ENCODE data around the gene PYROXD2. TPM values are rescaled to one million over a fixed set of nuclear protein-coding genes. Genes with fewer than 3 reads are reported as not detected.

The PYROXD2 gene
- total RNA-seq, 2 experiments from 2014 or later, result 8.5 to 9.8 TPM

GRCh38 chr10:98377001-98377400 lies 38.0 kb downstream of the PYROXD2 start:
- H3K9me3 Mint-ChIP-seq, result no peaks in the 10 kb centered on the region
- no peaks in the 10 kb centered on the region for H3K36me3 ChIP-seq (ENCODE audit: insufficient read depth, low read length)
- POLR2A ChIA-PET, result no interaction called here
- DNase-seq (no peak), ATAC-seq (ENCODE audit: poor library complexity) (no peak)
- peaks cover 5% of the 10 kb centered on the region for H3K36me3 Mint-ChIP-seq (ENCODE audit: low read depth)
- H3K4me3 Mint-ChIP-seq, result no peak overlapping the region
- TF ChIP-seq CTCF (IDR thresholded peaks at IDR 0.05), result no peak
- intact Hi-C loops (cut with DNase I, micrococcal nuclease), result no loop called here
- H3K9me3 ChIP-seq (ENCODE audit: control insufficient read depth in 1 of 2, insufficient read depth in 1 of 2, low read length in 2 of 2), result no peaks in the 10 kb centered on the region
- peaks cover 0 to 3% of the 10 kb centered on the region in 2 experiments for H3K27me3 ChIP-seq (ENCODE audit: control insufficient read depth in 1 of 2, insufficient read depth in 2 of 2, low read length in 2 of 2)
- CTCF ChIA-PET, result no interaction called here
- no peak overlapping the region for H3K27ac Mint-ChIP-seq
- no peaks in the 10 kb centered on the region for H3K4me1 ChIP-seq (ENCODE audit: insufficient read depth, low read length)
- peaks cover 9% of the 10 kb centered on the region for H3K27me3 Mint-ChIP-seq
- no peaks in the 10 kb centered on the region for H3K4me1 Mint-ChIP-seq (ENCODE audit: low read depth)
- no peak overlapping the region for H3K27ac ChIP-seq (ENCODE audit: low read depth in 1 of 2, low read length in 2 of 2)
- no peak overlapping the region for H3K4me3 ChIP-seq (ENCODE audit: low read length)

DNA sequence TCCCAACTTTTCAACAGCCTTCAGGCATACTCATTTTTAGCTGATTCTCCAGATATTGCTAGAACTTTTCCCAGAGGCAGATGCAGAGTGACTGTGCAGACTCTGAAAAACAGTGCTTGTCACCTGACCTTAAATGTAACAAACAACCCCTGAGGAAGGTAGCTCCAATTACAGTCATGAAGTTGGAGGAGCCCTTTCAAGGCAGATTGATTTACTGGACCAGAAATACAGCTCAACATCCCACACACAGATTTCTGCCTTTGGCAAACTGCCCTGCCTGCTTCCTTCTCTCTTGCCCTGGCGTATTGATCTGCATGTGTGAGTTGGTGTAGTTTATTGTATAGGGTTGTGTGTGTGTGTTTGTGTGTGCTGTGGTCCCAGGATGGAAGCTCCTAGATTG lies 38.5 kb downstream of the PYROXD2 start:
- Histone ChIP-seq H3K4me1 (ENCODE audit: insufficient read depth, low read length) (no peaks in the 10 kb centered on the region), H3K27ac (ENCODE audit: low read depth in 1 of 2, low read length in 2 of 2) (no peak overlapping the region), H3K4me3 (ENCODE audit: low read length) (no peak overlapping the region), H3K27me3 (ENCODE audit: control insufficient read depth in 1 of 2, insufficient read depth in 2 of 2, low read length in 2 of 2) (peaks cover 0 to 3% of the 10 kb centered on the region in 2 experiments), H3K36me3 (ENCODE audit: insufficient read depth, low read length) (no peaks in the 10 kb centered on the region), H3K9me3 (ENCODE audit: control insufficient read depth in 1 of 2, insufficient read depth in 1 of 2, low read length in 2 of 2) (peaks cover 0 to 2% of the 10 kb centered on the region in 2 experiments)
- ATAC-seq (ENCODE audit: poor library complexity), result no peak
- ChIA-PET POLR2A (no interaction called here), CTCF (no interaction called here)
- Mint-ChIP-seq H3K27ac (no peak overlapping the region), H3K4me3 (no peak overlapping the region), H3K36me3 (ENCODE audit: low read depth) (peaks cover 5% of the 10 kb centered on the region), H3K27me3 (peaks cover 9% of the 10 kb centered on the region), H3K9me3 (no peaks in the 10 kb centered on the region), H3K4me1 (ENCODE audit: low read depth) (no peaks in the 10 kb centered on the region)
- no peak for DNase-seq
- intact Hi-C loops (cut with DNase I, micrococcal nuclease), result no loop called here
- TF ChIP-seq CTCF (IDR thresholded peaks at IDR 0.05), result no peak

DNA sequence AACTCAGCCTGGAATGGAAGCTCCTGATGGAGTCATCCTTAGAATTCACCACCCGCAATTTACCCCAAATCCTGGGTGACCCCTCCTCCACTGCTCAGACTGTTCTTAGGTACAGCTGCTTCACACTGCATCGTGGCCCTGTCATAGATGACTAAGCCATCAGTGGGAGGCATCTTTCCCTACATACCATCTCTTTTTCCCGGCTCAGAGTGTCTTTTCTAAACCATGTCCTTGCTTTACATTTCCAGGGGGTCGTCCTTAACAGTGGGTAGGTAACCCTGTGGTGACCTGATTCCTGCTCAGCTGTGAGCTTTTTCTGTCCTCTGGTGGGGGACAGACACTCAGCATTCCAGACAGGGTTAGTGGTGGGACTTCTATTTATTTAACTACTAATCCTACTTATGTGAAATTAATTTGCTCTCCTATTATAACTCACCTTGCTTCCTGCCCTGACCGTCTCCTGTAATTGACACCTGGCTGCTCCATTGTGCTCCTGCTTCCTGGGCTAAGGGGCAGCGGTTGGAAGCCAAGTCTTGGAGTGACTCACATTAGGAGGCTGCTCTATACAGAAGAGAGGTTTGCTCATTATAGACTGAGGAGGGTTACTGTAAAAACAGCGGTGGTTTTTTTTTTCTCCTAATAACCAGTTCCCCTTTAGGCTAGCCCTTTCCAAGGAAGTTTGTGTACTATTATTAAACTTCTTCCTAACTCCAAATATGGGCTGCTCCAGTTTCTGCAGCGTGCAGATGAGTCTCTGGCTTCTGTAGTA lies 40.6 kb downstream of the PYROXD2 start:
- Mint-ChIP-seq H3K27ac (no peak overlapping the region), H3K4me3 (no peak overlapping the region), H3K4me1 (ENCODE audit: low read depth) (no peaks in the 10 kb centered on the region), H3K27me3 (peaks cover 13% of the 10 kb centered on the region), H3K9me3 (no peaks in the 10 kb centered on the region), H3K36me3 (ENCODE audit: low read depth) (peaks cover 5% of the 10 kb centered on the region)
- Histone ChIP-seq H3K36me3 (ENCODE audit: insufficient read depth, low read length) (no peaks in the 10 kb centered on the region), H3K27me3 (ENCODE audit: control insufficient read depth in 1 of 2, insufficient read depth in 2 of 2, low read length in 2 of 2) (peaks cover 0 to 8% of the 10 kb centered on the region in 2 experiments), H3K27ac (ENCODE audit: low read depth in 1 of 2, low read length in 2 of 2) (no peak overlapping the region), H3K4me3 (ENCODE audit: low read length) (no peak overlapping the region), H3K4me1 (ENCODE audit: insufficient read depth, low read length) (no peaks in the 10 kb centered on the region), H3K9me3 (ENCODE audit: control insufficient read depth in 1 of 2, insufficient read depth in 1 of 2, low read length in 2 of 2) (peaks cover 0 to 4% of the 10 kb centered on the region in 2 experiments)
- ATAC-seq (ENCODE audit: poor library complexity) (no peak), DNase-seq (no peak)
- no peak for TF ChIP-seq CTCF (IDR thresholded peaks at IDR 0.05)
- ChIA-PET POLR2A (no interaction called here), CTCF (no interaction called here)
- intact Hi-C loops (cut with DNase I, micrococcal nuclease), result no loop called here
